SK-N-SH treated with all-trans-retinoic acid at 6 μM for 48 hours (cell line): ENCODE results near the gene NOG.

Experiments used
- GLIS3 ChIP-seq: fragments of 250-450 bp; sonication (Bioruptor Pico); IDR thresholded peaks from 2 replicates; pipeline ENCODE4 v1.5.0; 2020; ENCODE audit warnings: mild to moderate bottlenecking, moderate library complexity
- PATZ1 ChIP-seq: fragments of 250-450 bp; sonication (Bioruptor Pico); IDR thresholded peaks from 2 replicates; pipeline ENCODE4 v1.8.0; 2020; ENCODE audit warnings: mild to moderate bottlenecking, moderate library complexity, borderline replicate concordance
- TSHZ2 ChIP-seq: fragments of 250-450 bp; sonication (Bioruptor Pico); IDR thresholded peaks from 2 replicates; pipeline ENCODE4 v1.5.0; 2020; ENCODE audit warnings: mild to moderate bottlenecking, moderate library complexity
- ZFP30 ChIP-seq: fragments of 450-650 bp; formaldehyde crosslinking; IDR thresholded peaks from 2 replicates; pipeline ENCODE4 v1.5.0; 2022; ENCODE audit warnings: mild to moderate bottlenecking, moderate library complexity

GRCh38 chr17:56548661-56549060 lies 44.8 kb upstream of the NOG start:
- TF ChIP-seq TSHZ2 (CRISPR knock-in tag) (no peak), PATZ1 (CRISPR knock-in tag) (no peak), ZFP30 (no peak), GLIS3 (no peak)
